ENCODE results near the gene MRPS35. TPM values are rescaled to one million over a fixed set of nuclear protein-coding genes. Genes with fewer than 3 reads are reported as not detected.

MRPS35 gene
- total RNA-seq, 6 donors from 2014 or later: 9.4 to 36.7 (median 31.2) TPM

- ATAC-seq (ENCODE audit: low FRiP score in 2 of 2) (no peak), DNase-seq (no peak)
- WGBS, 2 donors: 77 to 78% methylated on average over 3 of the region's 3 CpGs
- Histone ChIP-seq H3K4me3 (no peak overlapping the region), H3K27ac (no peak overlapping the region), H3K4me1 (no peaks in the 10 kb centered on the region), H3K9me3 (no peaks in the 10 kb centered on the region), H3K36me3 (no peaks in the 10 kb centered on the region), H3K27me3 (no peaks in the 10 kb centered on the region)
- TF ChIP-seq EP300 (IDR thresholded peaks at IDR 0.05): no peak
- no peak for TF ChIP-seq POLR2AphosphoS5 (IDR thresholded peaks at IDR 0.05)
- TF ChIP-seq CTCF (IDR thresholded peaks at IDR 0.05): no peak
- no peak for TF ChIP-seq POLR2A (IDR thresholded peaks at IDR 0.05)
Observed at GRCh38 chr12:27771481-27772327, 61.1 kb downstream of the MRPS35 start.

GRCh38 chr12:27772328-27773049 lies 61.9 kb downstream of the MRPS35 start:
- WGBS, 2 donors: 58 to 66% methylated on average over 5 of the region's 5 CpGs
- H3K4me3 ChIP-seq: no peak overlapping the region
- ATAC-seq (ENCODE audit: low FRiP score in 2 of 2): no peak

GRCh38 chr12:27777141-27777540 lies 66.5 kb downstream of the MRPS35 start:
- Histone ChIP-seq H3K4me3 (no peak overlapping the region), H3K27me3 (no peaks in the 10 kb centered on the region), H3K9me3 (no peaks in the 10 kb centered on the region), H3K36me3 (no peaks in the 10 kb centered on the region), H3K4me1 (peaks cover 13 to 23% (median 16%) of the 10 kb centered on the region in 4 donors), H3K27ac (no peak overlapping the region)
- no peak for TF ChIP-seq POLR2A (IDR thresholded peaks at IDR 0.05)
- no peak for TF ChIP-seq EP300 (IDR thresholded peaks at IDR 0.05)
- TF ChIP-seq POLR2AphosphoS5 (IDR thresholded peaks at IDR 0.05): no peak
- TF ChIP-seq CTCF (IDR thresholded peaks at IDR 0.05): no peak
- DNase-seq (no peak), ATAC-seq (ENCODE audit: low FRiP score in 2 of 2) (no peak)
- 88 to 90% methylated on average over 5 of the region's 5 CpGs for WGBS, 2 donors

More at GRCh38 chr12:27772328-27773049, 61.9 kb downstream of the MRPS35 start:
- H3K9me3 ChIP-seq: no peaks in the 10 kb centered on the region
- H3K27ac ChIP-seq: no peak overlapping the region
- no peaks in the 10 kb centered on the region for H3K27me3 ChIP-seq
- DNase-seq: no peak
- no peaks in the 10 kb centered on the region for H3K36me3 ChIP-seq
- TF ChIP-seq POLR2AphosphoS5 (IDR thresholded peaks at IDR 0.05): no peak
- H3K4me1 ChIP-seq: no peaks in the 10 kb centered on the region

GRCh38 chr12:27778206-27778605 lies 67.6 kb downstream of the MRPS35 start:
- Histone ChIP-seq H3K27ac (no peak overlapping the region), H3K36me3 (no peaks in the 10 kb centered on the region), H3K4me1 (peaks cover 13 to 34% (median 19%) of the 10 kb centered on the region in 4 donors), H3K9me3 (no peaks in the 10 kb centered on the region), H3K4me3 (no peak overlapping the region), H3K27me3 (no peaks in the 10 kb centered on the region)
- WGBS, 2 donors: 29 to 30% methylated on average over 1 of the region's 1 CpG
- no peak for ATAC-seq (ENCODE audit: low FRiP score in 2 of 2)
- no peak for DNase-seq
- TF ChIP-seq EP300 (IDR thresholded peaks at IDR 0.05) (no peak), CTCF (IDR thresholded peaks at IDR 0.05) (no peak), POLR2AphosphoS5 (IDR thresholded peaks at IDR 0.05) (no peak), POLR2A (IDR thresholded peaks at IDR 0.05) (no peak)

DNA sequence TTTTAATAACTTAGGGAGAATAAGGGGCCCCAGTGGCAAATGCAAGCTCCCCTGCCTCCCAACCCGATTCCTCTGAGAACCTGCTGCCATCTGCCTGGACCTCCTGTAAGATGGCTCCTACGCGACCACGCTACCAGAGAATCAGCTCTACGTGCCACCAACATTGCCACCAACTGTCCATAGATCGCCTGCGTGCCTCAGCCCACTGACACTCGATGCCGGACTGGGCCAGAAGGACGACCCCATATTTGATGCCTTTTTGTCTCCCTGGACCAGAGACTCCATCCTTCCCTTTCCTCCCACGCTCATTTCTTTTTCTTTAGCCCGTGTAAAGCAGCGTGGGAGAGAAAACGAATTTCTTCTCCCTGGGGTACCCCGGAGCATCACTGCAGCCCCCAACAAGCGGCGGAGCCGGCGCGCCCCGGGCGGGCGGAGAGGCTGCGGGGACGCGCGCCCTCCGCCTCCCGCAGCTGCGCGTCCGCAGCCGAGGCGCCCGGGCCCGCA lies 68.8 kb downstream of the MRPS35 start:
- H3K4me3 ChIP-seq: peak overlapping the region; percentile 63 to 85 (median 74)
- TF ChIP-seq POLR2AphosphoS5 (IDR thresholded peaks at IDR 0.05): no peak
- no peak for TF ChIP-seq CTCF (IDR thresholded peaks at IDR 0.05)
- TF ChIP-seq EP300 (IDR thresholded peaks at IDR 0.05): no peak
- no peak for TF ChIP-seq POLR2A (IDR thresholded peaks at IDR 0.05)
- peaks cover 13 to 36% (median 19%) of the 10 kb centered on the region in 4 donors for H3K4me1 ChIP-seq
- 8 to 23% methylated on average over 15 to 25 of the region's 36 CpGs for WGBS, 2 donors
- DNase-seq (peak in 1 of 2 donors; percentile 23), ATAC-seq (ENCODE audit: low FRiP score in 2 of 2) (no peak)
- H3K9me3 ChIP-seq: no peaks in the 10 kb centered on the region
- H3K36me3 ChIP-seq: no peaks in the 10 kb centered on the region
- H3K27ac ChIP-seq: peak overlapping the region; percentile 85 to 89 (median 88)
- no peaks in the 10 kb centered on the region for H3K27me3 ChIP-seq
